IMR-90 (cell line): Measurements from ENCODE around the gene SLC6A3. TPM values are rescaled to one million over a fixed set of nuclear protein-coding genes. Genes with fewer than 3 reads are reported as not detected.

Experiments
- ATAC-seq: fragments of 200-7000 bp; cut with Tn5 transposase; 2 replicates; pipeline ENCODE4 v1.9.1; 2020; ENCODE audit warnings: low read depth, mild to moderate bottlenecking, moderate library complexity
- BruUV-seq: library from RNA; stranded (reverse); fragments of 400-500 nt; replicated peaks from 2 replicates; lab custom pipeline; 2021; lab: Mats Ljungman, UMichigan
- CTCF ChIA-PET: fragments of 300-600 bp; formaldehyde crosslinking; extraction: SDS; loops from one replicate; lab custom pipeline; 2021; ENCODE audit warnings: antibody characterized with exemption; lab: Yijun Ruan, JAX
- POLR2A ChIA-PET: fragments of 300-600 bp; sonication (Branson Sonifier 250); formaldehyde crosslinking; loops from one replicate; lab custom pipeline; 2022; ENCODE audit warnings: antibody characterized with exemption; ENCODE audit not compliant: unreplicated experiment; lab: Charles Lee
- DNase-seq: peaks from one replicate; pipeline ENCODE4 v3.0.0; 2013
- H2AFZ ChIP-seq: replicated peaks from 2 replicates; pipeline ENCODE3; 2013; ENCODE audit warnings: low read length, mild to moderate bottlenecking; ENCODE audit not compliant: poor library complexity
- H2AK5ac ChIP-seq: 2 replicates; pipeline ENCODE4 v1.6.1; 2013; ENCODE audit warnings: low read depth, low read length, inconsistent platforms
- H2AK9ac ChIP-seq: replicated peaks from 2 replicates; pipeline ENCODE3; 2013; ENCODE audit warnings: mild to moderate bottlenecking, low read depth, low read length, moderate library complexity; ENCODE audit not compliant: poor library complexity
- H2BK120ac ChIP-seq: 2 replicates; pipeline ENCODE4 v1.6.1; 2013; ENCODE audit warnings: low read depth, low read length, inconsistent platforms
- H2BK15ac ChIP-seq: 3 replicates; pipeline ENCODE4 v1.6.1; 2013; ENCODE audit warnings: low read depth, low read length, inconsistent platforms
- H2BK20ac ChIP-seq: 2 replicates; pipeline ENCODE4 v1.6.1; 2013; ENCODE audit warnings: low read depth, mild to moderate bottlenecking, inconsistent platforms, low read length, moderate library complexity
- H2BK5ac ChIP-seq: 2 replicates; pipeline ENCODE4 v1.6.1; 2013; ENCODE audit warnings: mild to moderate bottlenecking, low read depth, low read length, inconsistent platforms; ENCODE audit not compliant: poor library complexity, severe bottlenecking
- H3K14ac ChIP-seq: replicated peaks from 2 replicates; pipeline ENCODE4 v1.6.1; 2013; ENCODE audit warnings: low read depth, low read length, inconsistent platforms
- H3K18ac ChIP-seq: 2 replicates; pipeline ENCODE4 v1.6.1; 2013; ENCODE audit warnings: low read depth, low read length, control low read depth
- H3K23ac ChIP-seq: 2 replicates; pipeline ENCODE4 v1.6.1; 2013; ENCODE audit warnings: low read depth, low read length, inconsistent platforms
- H3K27ac ChIP-seq: 2 replicates; pipeline ENCODE4 v1.5.1; 2013; ENCODE audit warnings: mild to moderate bottlenecking, control low read depth, low read length; ENCODE audit not compliant: insufficient read depth
- H3K27me3 ChIP-seq: 2 replicates; pipeline ENCODE4 v1.6.1; 2013; ENCODE audit warnings: low read length; ENCODE audit not compliant: control insufficient read depth, insufficient read depth
- H3K36me3 ChIP-seq: 2 replicates; pipeline ENCODE4 v1.6.1; 2013; ENCODE audit warnings: low read length, mixed read lengths; ENCODE audit not compliant: control insufficient read depth, insufficient read depth
- H3K4ac ChIP-seq: 2 replicates; pipeline ENCODE4 v1.6.1; 2013; ENCODE audit warnings: low read depth, low read length, inconsistent platforms
- H3K4me1 ChIP-seq: 2 replicates; pipeline ENCODE4 v1.6.1; 2013; ENCODE audit warnings: low read length, mixed read lengths; ENCODE audit not compliant: control insufficient read depth, insufficient read depth
- H3K4me2 ChIP-seq: 2 replicates; pipeline ENCODE4 v1.6.1; 2013; ENCODE audit warnings: low read depth, mild to moderate bottlenecking, control low read depth, low read length, moderate library complexity
- H3K4me3 ChIP-seq: 2 replicates; pipeline ENCODE4 v1.5.1; 2013; ENCODE audit warnings: low read depth, mild to moderate bottlenecking, control low read depth, low read length, moderate library complexity; ENCODE audit not compliant: insufficient read depth
- H3K56ac ChIP-seq: 2 replicates; pipeline ENCODE4 v1.6.1; 2013; ENCODE audit warnings: low read length, inconsistent platforms; ENCODE audit not compliant: insufficient read depth; ENCODE audit errors: extremely low read depth
- H3K79me1 ChIP-seq, 2 experiments: 2 replicates each; pipeline ENCODE4 v1.6.1; 2013; ENCODE audit warnings: low read length in 2 of 2, inconsistent platforms in 1 of 2, low read depth in 1 of 2
- H3K9ac ChIP-seq: 2 replicates; pipeline ENCODE4 v1.6.1; 2013; ENCODE audit warnings: low read depth, low read length, control low read depth
- H3K9me1 ChIP-seq: 2 replicates; pipeline ENCODE4 v1.6.1; 2013; ENCODE audit warnings: low read length, inconsistent platforms; ENCODE audit not compliant: insufficient read depth
- H3K9me3 ChIP-seq: 2 replicates; pipeline ENCODE4 v1.6.1; 2013; ENCODE audit warnings: low read length; ENCODE audit not compliant: control insufficient read depth, insufficient read depth
- H4K20me1 ChIP-seq: 2 replicates; pipeline ENCODE4 v1.6.1; 2013; ENCODE audit warnings: low read length, inconsistent platforms; ENCODE audit not compliant: insufficient read depth
- H4K5ac ChIP-seq: 2 replicates; pipeline ENCODE4 v1.6.1; 2013; ENCODE audit warnings: mild to moderate bottlenecking, low read depth, low read length, control low read depth
- H4K8ac ChIP-seq, 2 experiments: 2 replicates each; pipeline ENCODE4 v1.6.1; 2013; ENCODE audit warnings: low read depth in 2 of 2, low read length in 2 of 2, control low read depth in 1 of 2, inconsistent platforms in 1 of 2
- H4K91ac ChIP-seq: 2 replicates; pipeline ENCODE4 v1.6.1; 2013; ENCODE audit warnings: low read depth, low read length, inconsistent platforms; ENCODE audit not compliant: insufficient read depth
- BHLHE40 ChIP-seq: fragments of 150-350 bp; IDR thresholded peaks from 2 replicates; pipeline ENCODE4 v1.6.1; 2016; ENCODE audit warnings: mild to moderate bottlenecking, low read depth, low read length
- CEBPB ChIP-seq: IDR thresholded peaks from 2 replicates; pipeline ENCODE4 v1.6.1; 2012; ENCODE audit warnings: low read depth, low read length, improper control_type of control experiment
- CHD1 ChIP-seq: IDR thresholded peaks from 2 replicates; pipeline ENCODE4 v1.6.1; 2012; ENCODE audit warnings: low read depth, low read length, improper control_type of control experiment
- CTCF ChIP-seq: conservative IDR thresholded peaks from 2 replicates; pipeline ENCODE4 v1.5.1; 2012; ENCODE audit warnings: mild to moderate bottlenecking, low read depth, low read length, improper control_type of control experiment
- FOS ChIP-seq: fragments of 150-350 bp; IDR thresholded peaks from 2 replicates; pipeline ENCODE4 v1.6.1; 2016; ENCODE audit warnings: low read depth, low read length
- MAFK ChIP-seq: IDR thresholded peaks from 2 replicates; pipeline ENCODE4 v1.6.1; 2012; ENCODE audit warnings: low read depth, low read length, improper control_type of control experiment
- MAZ ChIP-seq: IDR thresholded peaks from 2 replicates; pipeline ENCODE4 v1.6.1; 2012; ENCODE audit warnings: low read depth, mild to moderate bottlenecking, low read length, improper control_type of control experiment, moderate library complexity, borderline replicate concordance
- MXI1 ChIP-seq: IDR thresholded peaks from 2 replicates; pipeline ENCODE4 v1.6.1; 2012; ENCODE audit warnings: low read depth, mild to moderate bottlenecking, low read length, moderate library complexity, borderline replicate concordance
- NFE2L2 ChIP-seq: fragments of 150-350 bp; IDR thresholded peaks from 2 replicates; pipeline ENCODE4 v1.6.1; 2016; ENCODE audit warnings: low read depth, mild to moderate bottlenecking, low read length
- POLR2A ChIP-seq: IDR thresholded peaks from 2 replicates; pipeline ENCODE4 v1.6.1; 2012; ENCODE audit warnings: mild to moderate bottlenecking, low read depth, low read length
- RAD21 ChIP-seq: IDR thresholded peaks from 2 replicates; pipeline ENCODE4 v1.6.1; 2012; ENCODE audit warnings: low read length, improper control_type of control experiment
- RCOR1 ChIP-seq: IDR thresholded peaks from 2 replicates; pipeline ENCODE4 v1.6.1; 2012; ENCODE audit warnings: mild to moderate bottlenecking, low read length, improper control_type of control experiment; ENCODE audit not compliant: insufficient replicate concordance
- RFX5 ChIP-seq: IDR thresholded peaks from 2 replicates; pipeline ENCODE4 v1.8.0; 2012; ENCODE audit warnings: low read depth, mild to moderate bottlenecking, low read length, moderate library complexity
- SMC3 ChIP-seq: fragments of 150-350 bp; IDR thresholded peaks from 2 replicates; pipeline ENCODE4 v1.6.1; 2016; ENCODE audit warnings: low read depth, mild to moderate bottlenecking, antibody characterized with exemption, low read length, moderate library complexity
- USF2 ChIP-seq: fragments of 150-350 bp; IDR thresholded peaks from 2 replicates; pipeline ENCODE4 v1.6.1; 2017; ENCODE audit warnings: mild to moderate bottlenecking, antibody characterized with exemption, low read length, low read depth
- WGBS, 2 experiments: methylation state at CpG; one replicate each; pipeline versions ENCODE4 v1.1.5 to v1.1.7; 2013; ENCODE audit warnings: missing lambda C conversion rate in 2 of 2; ENCODE audit not compliant: insufficient read length in 1 of 2; ENCODE audit errors: extremely low coverage in 2 of 2; 5-methylcytosine and 5-hydroxymethylcytosine counted together
- dilution Hi-C: fragments of 300-500 bp; cut with HindIII; formaldehyde crosslinking; loops from one replicate; pipeline ENCODE4 v1.14.3; 2018; ENCODE audit warnings: low sequenced_read_pairs; ENCODE audit not compliant: unreplicated experiment
- in situ Hi-C: fragments of 300-500 bp; cut with MboI; formaldehyde crosslinking; loops from 3 replicates; pipeline ENCODE4 v1.14.3; 2019; ENCODE audit warnings: low sequenced_read_pairs, inconsistent platforms, mixed read lengths
- intact Hi-C: fragments of 100-400 bp; cut with micrococcal nuclease; formaldehyde crosslinking; loops from 2 replicates; pipeline ENCODE4 v1.10.0; 2022
- polyA plus RNA-seq, 3 experiments: library from polyadenylated mRNA; depleted of rRNA; stranded (reverse); fragments of >200 nt; gene quantifications; 2 replicates each; pipeline ENCODE4 v1.2.3, GENCODE V29; 2012; ENCODE audit warnings: low replicate concordance in 1 of 3
- total RNA-seq: library from RNA; depleted of rRNA; stranded (reverse); fragments of >200 nt; gene quantifications from 2 replicates; pipeline ENCODE4 v1.2.3, GENCODE V29; 2012
- TF ChIP-seq, protein P1 (sequence below): fragments of 150-350 bp; IDR thresholded peaks from 2 replicates; pipeline ENCODE4 v1.6.1; 2016; ENCODE audit warnings: low read depth, mild to moderate bottlenecking, low read length, moderate library complexity, borderline replicate concordance

The SLC6A3 gene
- total and polyA plus RNA-seq, 2 of the 4 experiments (the other 2 are of a cell fraction): not detected

DNA sequence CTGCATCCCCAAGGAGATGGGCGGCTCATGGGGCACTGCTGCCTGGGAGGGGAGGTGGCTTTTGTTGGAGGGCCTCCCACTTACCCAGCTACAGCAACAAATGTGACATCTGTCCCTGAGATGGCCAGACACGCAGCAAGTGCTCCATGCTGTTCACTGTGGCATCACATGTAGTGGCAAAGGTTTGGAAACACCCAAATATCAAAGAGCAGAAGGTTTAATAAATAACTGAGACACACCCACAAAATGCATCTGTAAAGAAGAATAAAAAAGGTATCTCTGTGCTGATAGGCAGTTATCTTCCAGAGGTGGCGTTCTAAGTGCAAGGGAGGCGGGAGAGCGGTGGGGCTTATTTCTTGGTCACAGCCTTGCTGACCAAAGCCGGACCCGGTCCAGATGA is 77.0 kb downstream of the SLC6A3 start:
- no TSS peak for BruUV-seq

More for the DNA sequence above, 77.0 kb downstream of the SLC6A3 start:
- H4K20me1 ChIP-seq: no peaks in the 10 kb centered on the region
- H2BK120ac ChIP-seq: no peak overlapping the region
- no peak overlapping the region for H3K23ac ChIP-seq
- no peak overlapping the region for H2AK9ac ChIP-seq
- H3K56ac ChIP-seq: no peak overlapping the region
- no peak overlapping the region for H2BK5ac ChIP-seq
- H3K9me1 ChIP-seq: no peaks in the 10 kb centered on the region
- no peak overlapping the region for H2BK15ac ChIP-seq
- no peak overlapping the region for H2AK5ac ChIP-seq
- no peak overlapping the region for H2AFZ ChIP-seq
- TF ChIP-seq SMC3 (no peak), CTCF (no peak), FOS (no peak), POLR2A (no peak), BHLHE40 (no peak), RAD21 (no peak), MAFK (no peak), NFE2L2 (no peak), USF2 (no peak), CHD1 (no peak), MXI1 (no peak), RFX5 (no peak), MAZ (no peak), CEBPB (no peak), RCOR1 (no peak)
- TF ChIP-seq, protein P1, sequence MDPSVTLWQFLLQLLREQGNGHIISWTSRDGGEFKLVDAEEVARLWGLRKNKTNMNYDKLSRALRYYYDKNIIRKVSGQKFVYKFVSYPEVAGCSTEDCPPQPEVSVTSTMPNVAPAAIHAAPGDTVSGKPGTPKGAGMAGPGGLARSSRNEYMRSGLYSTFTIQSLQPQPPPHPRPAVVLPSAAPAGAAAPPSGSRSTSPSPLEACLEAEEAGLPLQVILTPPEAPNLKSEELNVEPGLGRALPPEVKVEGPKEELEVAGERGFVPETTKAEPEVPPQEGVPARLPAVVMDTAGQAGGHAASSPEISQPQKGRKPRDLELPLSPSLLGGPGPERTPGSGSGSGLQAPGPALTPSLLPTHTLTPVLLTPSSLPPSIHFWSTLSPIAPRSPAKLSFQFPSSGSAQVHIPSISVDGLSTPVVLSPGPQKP: no peak
- ATAC-seq: no peak
- H3K27ac ChIP-seq: no peak overlapping the region
- no peak overlapping the region for H4K8ac ChIP-seq
- no peak overlapping the region for H3K4me3 ChIP-seq
- no peaks in the 10 kb centered on the region for H3K79me1 ChIP-seq
- POLR2A ChIA-PET: no interaction called here
- H3K9ac ChIP-seq: no peak overlapping the region
- CTCF ChIA-PET: no interaction called here
- H3K4ac ChIP-seq: no peak overlapping the region
- peaks cover 37% of the 10 kb centered on the region for H3K27me3 ChIP-seq
- no peaks in the 10 kb centered on the region for H3K36me3 ChIP-seq
- in situ Hi-C loops (loop anchor here (25.0 kb wide), 1 partner anchor 269 kb away; no protein-coding TSS in a partner anchor), dilution Hi-C loops (no loop called here), intact Hi-C loops (no loop called here)
- H3K4me1 ChIP-seq: no peaks in the 10 kb centered on the region
- H2BK20ac ChIP-seq: no peak overlapping the region
- no peak overlapping the region for H3K14ac ChIP-seq
- H4K5ac ChIP-seq: no peak overlapping the region
- H3K4me2 ChIP-seq: no peak overlapping the region
- no peak for DNase-seq
- H3K18ac ChIP-seq: no peak overlapping the region
- no peak overlapping the region for H4K91ac ChIP-seq
- 83% methylated on average over 2 of the region's 7 CpGs; no CpG with 5 or more reads in 1 of the 2 experiments for WGBS, 2 experiments
- no peaks in the 10 kb centered on the region for H3K9me3 ChIP-seq
